H1 (cell line): ENCODE results near the gene IRX4. TPM values are rescaled to one million over a fixed set of nuclear protein-coding genes. Genes with fewer than 3 reads are reported as not detected.

ENCODE experiments used
- CTCF ChIA-PET: fragments of 300-600 bp; sonication (Branson Sonifier 250); formaldehyde crosslinking; loops from one replicate; lab custom pipeline; 2021; ENCODE audit not compliant: partially characterized antibody; lab: Charles Lee
- POLR2A ChIA-PET: fragments of 300-600 bp; sonication (Branson Sonifier 250); formaldehyde crosslinking; loops from one replicate; lab custom pipeline; 2021; ENCODE audit warnings: inconsistent platforms; ENCODE audit not compliant: partially characterized antibody; lab: Charles Lee
- DNase-seq, 2 experiments: peaks; one replicate each; pipeline versions ENCODE4 v3.0.0 to v3.0.0-alpha.2; 2010 to 2022; ENCODE audit warnings: low spot score in 2 of 2, low read depth in 1 of 2, mixed read lengths in 1 of 2
- FAIRE-seq: peaks from 2 replicates; lab custom pipeline; 2011; peaks lifted over from hg19 to GRCh38; lab: Jason Lieb, UNC
- H2AFZ ChIP-seq: 2 replicates; pipeline ENCODE4 v1.8.1; 2012; ENCODE audit warnings: low read length, inconsistent platforms
- H2AK5ac ChIP-seq: 2 replicates; pipeline ENCODE4 v1.6.1; 2013; ENCODE audit warnings: low read depth, low read length
- H2BK120ac ChIP-seq: replicated peaks from 2 replicates; pipeline ENCODE3; 2013; ENCODE audit warnings: low read depth, low read length, inconsistent platforms
- H2BK12ac ChIP-seq: 2 replicates; pipeline ENCODE4 v1.6.1; 2013; ENCODE audit warnings: low read depth, low read length
- H2BK15ac ChIP-seq: 2 replicates; pipeline ENCODE4 v1.6.1; 2013; ENCODE audit warnings: low read length
- H2BK20ac ChIP-seq: 2 replicates; pipeline ENCODE4 v1.6.1; 2013; ENCODE audit warnings: low read length
- H2BK5ac ChIP-seq: 2 replicates; pipeline ENCODE4 v1.6.1; 2013; ENCODE audit warnings: low read depth, low read length
- H3K14ac ChIP-seq: 2 replicates; pipeline ENCODE4 v1.6.1; 2013; ENCODE audit warnings: inconsistent platforms; ENCODE audit not compliant: insufficient read length
- H3K18ac ChIP-seq: 2 replicates; pipeline ENCODE4 v1.6.1; 2013; ENCODE audit warnings: low read length; ENCODE audit errors: extremely low read depth
- H3K23ac ChIP-seq: 2 replicates; pipeline ENCODE4 v1.6.1; 2013; ENCODE audit warnings: inconsistent platforms; ENCODE audit not compliant: insufficient read length
- H3K23me2 ChIP-seq: 2 replicates; pipeline ENCODE4 v1.6.1; 2013; ENCODE audit warnings: low read depth, low read length
- H3K27ac ChIP-seq: 2 replicates; pipeline ENCODE4 v1.6.1; 2011; ENCODE audit warnings: low read depth, low read length, inconsistent platforms
- H3K27me3 ChIP-seq, 4 experiments: replicated peaks in 1 of 4; 1 replicate in 1 of 4; 2 replicates in 3 of 4; pipeline versions ENCODE4 v1.6.1 to v1.8.1; 2011 to 2013; ENCODE audit warnings: low read length in 3 of 4, mild to moderate bottlenecking in 3 of 4, inconsistent platforms in 2 of 4, mixed read lengths in 2 of 4, moderate library complexity in 1 of 4; ENCODE audit not compliant: control insufficient read depth in 3 of 4, insufficient read depth in 3 of 4; ENCODE audit errors: extremely low read depth in 1 of 4
- H3K36me3 ChIP-seq, 4 experiments: 2 replicates each; pipeline versions ENCODE4 v1.6.1 to v1.8.1; 2011 to 2013; ENCODE audit warnings: mild to moderate bottlenecking in 4 of 4, low read length in 3 of 4, moderate library complexity in 2 of 4, control low read depth in 1 of 4, inconsistent platforms in 1 of 4; ENCODE audit not compliant: insufficient read depth in 4 of 4, control insufficient read depth in 2 of 4
- H3K4ac ChIP-seq: replicated peaks from 2 replicates; pipeline ENCODE3; 2013; ENCODE audit warnings: low read length, low read depth, mixed read lengths, inconsistent platforms; ENCODE audit not compliant: insufficient read length
- H3K4me1 ChIP-seq, 4 experiments: replicated peaks in 1 of 4; 1 replicate in 1 of 4; 2 replicates in 3 of 4; pipeline versions ENCODE4 v1.6.1 to v1.8.1; 2011 to 2013; ENCODE audit warnings: low read length in 3 of 4, inconsistent platforms in 2 of 4, mixed read lengths in 1 of 4; ENCODE audit not compliant: insufficient read depth in 4 of 4, control insufficient read depth in 3 of 4
- H3K4me2 ChIP-seq, 2 experiments: 2 replicates each; pipeline versions ENCODE4 v1.6.1 to v1.8.1; 2011 to 2013; ENCODE audit warnings: low read depth in 2 of 2, low read length in 2 of 2, control low read depth in 1 of 2, inconsistent platforms in 1 of 2, mild to moderate bottlenecking in 1 of 2; ENCODE audit not compliant: insufficient read depth in 1 of 2
- H3K4me3 ChIP-seq, 4 experiments: fragments of 200-600, 300-600 bp in 1 of 4; sonication (generic), shearing (Covaris generic), sonication (Bioruptor Twin) in 1 of 4; 2 replicates each; pipeline versions ENCODE4 v1.5.1 to v1.8.1; 2011 to 2016; ENCODE audit warnings: low read length in 4 of 4, low read depth in 3 of 4, control low read depth in 2 of 4, inconsistent platforms in 2 of 4, mild to moderate bottlenecking in 2 of 4, mixed read lengths in 1 of 4, moderate library complexity in 1 of 4; ENCODE audit not compliant: insufficient read depth in 2 of 4; ENCODE audit errors: extremely low read depth in 1 of 4
- H3K56ac ChIP-seq: replicated peaks from 2 replicates; pipeline ENCODE3; 2013; ENCODE audit warnings: low read depth, mild to moderate bottlenecking, mixed read lengths, low read length, inconsistent platforms; ENCODE audit not compliant: insufficient read length
- H3K79me1 ChIP-seq: 2 replicates; pipeline ENCODE4 v1.6.1; 2013; ENCODE audit warnings: low read depth, low read length, control low read depth
- H3K79me2 ChIP-seq, 2 experiments: 2 replicates each; pipeline versions ENCODE4 v1.6.1 to v1.8.1; 2012 to 2013; ENCODE audit warnings: low read length in 2 of 2, mild to moderate bottlenecking in 2 of 2, inconsistent platforms in 1 of 2; ENCODE audit not compliant: insufficient read depth in 2 of 2, control insufficient read depth in 1 of 2
- H3K9ac ChIP-seq, 4 experiments: replicated peaks in 1 of 4; 1 replicate in 1 of 4; 2 replicates in 3 of 4; pipeline versions ENCODE4 v1.6.1 to v1.8.1; 2011 to 2013; ENCODE audit warnings: low read depth in 3 of 4, low read length in 3 of 4, control low read depth in 2 of 4, mild to moderate bottlenecking in 2 of 4, moderate library complexity in 2 of 4, inconsistent platforms in 1 of 4; ENCODE audit errors: extremely low read depth in 1 of 4
- H3K9me3 ChIP-seq, 2 experiments: 2 replicates each; pipeline versions ENCODE4 v1.6.1 to v1.8.1; 2012 to 2013; ENCODE audit warnings: mild to moderate bottlenecking in 2 of 2, moderate library complexity in 2 of 2, control low read depth in 1 of 2, inconsistent platforms in 1 of 2, low read depth in 1 of 2, low read length in 1 of 2, mixed read lengths in 1 of 2; ENCODE audit not compliant: insufficient read depth in 2 of 2
- H4K20me1 ChIP-seq, 2 experiments: replicated peaks in 1 of 2; 2 replicates each; pipeline versions ENCODE3 to v1.8.1; 2011 to 2013; ENCODE audit warnings: inconsistent platforms in 2 of 2, low read length in 2 of 2, mild to moderate bottlenecking in 1 of 2; ENCODE audit not compliant: insufficient read depth in 2 of 2, control insufficient read depth in 1 of 2
- H4K5ac ChIP-seq: 2 replicates; pipeline ENCODE4 v1.6.1; 2013; ENCODE audit warnings: low read length, low read depth, mixed read lengths, inconsistent platforms; ENCODE audit not compliant: insufficient read length
- H4K8ac ChIP-seq: 2 replicates; pipeline ENCODE4 v1.8.0; 2013; ENCODE audit warnings: mild to moderate bottlenecking, moderate library complexity, low read length, inconsistent platforms; ENCODE audit not compliant: insufficient read depth; ENCODE audit errors: extremely low read depth
- H4K91ac ChIP-seq: replicated peaks from 2 replicates; pipeline ENCODE3; 2013; ENCODE audit warnings: low read length, mixed read lengths, inconsistent platforms; ENCODE audit not compliant: insufficient read length
- CREB1 ChIP-seq: IDR thresholded peaks from 2 replicates; pipeline ENCODE4 v1.6.1; 2012; ENCODE audit warnings: inconsistent platforms
- EZH2 ChIP-seq: fragments of 200-600 bp; sonication (generic); IDR thresholded peaks from 2 replicates; pipeline ENCODE4 v1.7.1; 2012; ENCODE audit warnings: low read depth, mild to moderate bottlenecking, moderate library complexity, low read length, inconsistent platforms; ENCODE audit not compliant: severe bottlenecking
- GABPA ChIP-seq: IDR thresholded peaks from 2 replicates; pipeline ENCODE4 v1.6.1; 2011; ENCODE audit warnings: mild to moderate bottlenecking, low read length, moderate library complexity, borderline replicate concordance; ENCODE audit not compliant: insufficient read depth
- HDAC6 ChIP-seq: IDR thresholded peaks from one replicate; pipeline ENCODE4 v1.7.1; 2012; ENCODE audit warnings: low read depth, mild to moderate bottlenecking, inconsistent platforms, low read length, moderate library complexity
- NRF1 ChIP-seq: IDR thresholded peaks from 2 replicates; pipeline ENCODE4 v1.6.1; 2011; ENCODE audit warnings: mild to moderate bottlenecking, low read depth, low read length, improper control_type of control experiment
- RNF2 ChIP-seq: fragments of 200-900, 300-1000 bp; sonication (generic); IDR thresholded peaks from 2 replicates; pipeline ENCODE4 v1.7.1; 2016; ENCODE audit warnings: borderline replicate concordance, low read depth, mild to moderate bottlenecking, antibody characterized with exemption, low read length; ENCODE audit not compliant: poor library complexity, severe bottlenecking; ENCODE audit errors: missing control alignments
- SIN3A ChIP-seq, 2 experiments: IDR thresholded peaks in 1 of 2; conservative IDR thresholded peaks in 1 of 2; 2 replicates each; pipeline ENCODE4 v1.6.1; 2011 to 2012; ENCODE audit warnings: low read length in 2 of 2, improper control_type of control experiment in 1 of 2, low read depth in 1 of 2, mild to moderate bottlenecking in 1 of 2
- SIRT6 ChIP-seq: IDR thresholded peaks from one replicate; pipeline ENCODE4 v1.7.1; 2012; ENCODE audit warnings: low read length, inconsistent platforms
- WGBS, 2 experiments: shearing (Covaris generic) in 1 of 2; methylation state at CpG; one replicate each; pipeline versions ENCODE4 v1.1.6 to v1.1.7; 2013 to 2015; ENCODE audit warnings: low lambda C conversion rate in 2 of 2, mixed read lengths in 2 of 2, inconsistent platforms in 1 of 2, low coverage in 1 of 2, missing lambda C conversion rate in 1 of 2; ENCODE audit not compliant: insufficient replicate concordance in 2 of 2, insufficient coverage in 1 of 2, insufficient read length in 1 of 2; ENCODE audit errors: extremely low coverage in 1 of 2, missing lambda C conversion rate in 1 of 2; 5-methylcytosine and 5-hydroxymethylcytosine counted together
- polyA plus RNA-seq, 7 experiments: library from polyadenylated mRNA; depleted of rRNA in 3 of 7; stranded (reverse) in 5 of 7; unstranded in 2 of 7; fragments of >200 nt in 5 of 7; fragments of 200-250 nt in 2 of 7; gene quantifications; 1 replicate in 5 of 7; 2 replicates in 1 of 7; 4 replicates in 1 of 7; pipeline versions ENCODE4 v1.2.1 to v1.2.3, GENCODE V29; 2011 to 2013; ENCODE audit warnings: missing spikeins in 2 of 7, mixed read lengths in 2 of 7
- total RNA-seq: library from RNA; stranded (reverse); fragmentation: NEBNext Ultra II Directional; extraction: Animal tissue kit (Norgen Biotek cat#: 25700); gene quantifications from 2 replicates; pipeline ENCODE4 v1.2.1, GENCODE V29; 2021

The IRX4 gene
- total and polyA plus RNA-seq, 2 of the 8 experiments (the other 6 are each of a cell fraction or from before 2014, with no cell fraction given) = 0.45 to 1.2 TPM

DNA sequence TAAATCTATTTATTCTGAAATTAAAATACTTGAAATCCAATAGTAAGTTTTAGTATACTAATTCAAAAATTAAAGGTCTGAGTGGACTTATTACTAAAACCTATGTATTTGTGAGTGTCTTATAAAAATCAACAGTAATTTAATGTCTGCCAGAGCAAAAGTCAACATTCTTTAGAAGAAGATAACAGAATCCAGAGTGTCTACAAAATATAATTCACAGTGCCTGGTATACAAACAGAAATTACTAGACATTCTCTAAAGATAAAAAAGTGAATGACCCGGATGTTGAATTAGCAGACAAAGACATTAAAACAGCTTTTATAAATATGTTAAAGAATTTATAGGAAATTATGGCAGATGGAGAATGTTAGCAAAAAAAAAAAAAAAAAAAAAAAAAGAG is 22.4 kb upstream of the IRX4 start:
- Histone ChIP-seq H2AK5ac (no peak overlapping the region), H3K36me3 (no peaks in the 10 kb centered on the region), H3K79me2 (no peaks in the 10 kb centered on the region), H3K4ac (no peak overlapping the region), H2BK120ac (no peak overlapping the region), H4K20me1 (no peaks in the 10 kb centered on the region), H3K9ac (no peak overlapping the region), H2BK15ac (no peak overlapping the region), H3K23ac (no peak overlapping the region), H3K4me3 (no peak overlapping the region), H3K4me2 (no peak overlapping the region), H3K23me2 (no peaks in the 10 kb centered on the region), H2AFZ (no peak overlapping the region), H4K91ac (no peak overlapping the region), H3K14ac (no peak overlapping the region), H2BK5ac (no peak overlapping the region), H3K27me3 (no peaks in the 10 kb centered on the region), H3K4me1 (no peaks in the 10 kb centered on the region), H4K5ac (no peak overlapping the region), H3K9me3 (peaks cover 0 to 2% of the 10 kb centered on the region in 2 experiments; a peak in 1 of 4 replicates), H4K8ac (no peak overlapping the region), H3K79me1 (no peaks in the 10 kb centered on the region), H2BK20ac (no peak overlapping the region), H3K18ac (no peak overlapping the region), H3K56ac (no peak overlapping the region), H2BK12ac (no peak overlapping the region), H3K27ac (no peak overlapping the region)
- FAIRE-seq (no peak), DNase-seq (no peak)
- no peak for TF ChIP-seq NRF1
- TF ChIP-seq CREB1 = no peak
- no peak for TF ChIP-seq GABPA
- TF ChIP-seq RNF2 = no peak
- no peak for TF ChIP-seq HDAC6
- TF ChIP-seq SIRT6 = no peak
- TF ChIP-seq SIN3A (conservative IDR thresholded peaks at IDR 0.05 in 1 of 2, IDR thresholded peaks at IDR 0.05 in 1 of 2; ENCODE audit: low read depth in 1 of 2, low read length in 2 of 2) = no peak
- TF ChIP-seq EZH2 = no peak
- ChIA-PET CTCF (no interaction called here), POLR2A (no interaction called here)
- WGBS, 2 experiments = 89% methylated on average over 1 of the region's 1 CpG; no CpG with 5 or more reads in 1 of the 2 experiments
